HG03045 (cell line): ENCODE data around the gene DGKI.

Source experiments
- ATAC-seq: cut with Tn5 transposase; IDR thresholded peaks from one replicate; pipeline ENCODE4 v1.9.1; 2021; ENCODE audit warnings: mild to moderate bottlenecking, moderate library complexity; ENCODE audit not compliant: unreplicated experiment

Gene DGKI

DNA sequence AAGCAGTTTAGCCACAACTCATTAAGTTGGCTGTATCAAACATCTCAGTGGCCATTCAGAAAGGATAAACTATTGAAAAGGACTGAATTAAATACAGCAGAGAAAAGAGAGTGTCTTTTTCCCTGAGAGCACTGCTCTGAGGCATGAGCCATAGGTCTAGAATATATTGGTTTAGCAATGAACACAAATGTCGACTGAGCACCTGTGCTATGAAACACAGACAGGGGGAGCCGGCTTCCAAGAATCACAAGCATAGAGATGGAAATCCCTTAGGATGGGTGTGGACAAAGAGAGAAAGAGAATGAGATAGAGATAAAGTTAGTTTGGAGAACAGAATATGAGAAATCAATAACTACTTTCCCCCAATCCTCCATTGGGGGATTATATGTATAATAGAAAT is 54.8 kb downstream of the DGKI start:
- ATAC-seq, result no peak

DNA sequence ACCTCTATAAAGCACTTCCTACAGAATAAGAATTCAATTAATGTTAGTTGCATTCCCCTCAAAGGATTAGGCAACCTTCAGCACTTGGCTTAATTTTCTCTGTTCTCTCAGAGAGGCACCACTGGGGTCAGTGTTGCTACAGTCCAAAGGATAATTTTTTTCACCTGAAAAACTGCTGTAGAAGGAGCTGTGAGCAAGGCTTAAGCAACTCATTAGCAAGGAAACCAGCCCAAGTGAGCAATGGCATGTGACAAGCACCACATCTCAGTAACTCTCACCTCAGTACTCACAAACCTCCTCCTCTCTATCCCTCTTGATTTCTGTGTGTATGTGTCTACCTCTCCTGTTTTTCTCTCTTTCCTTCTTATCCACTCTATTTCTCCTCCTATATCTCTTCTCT is 55.9 kb downstream of the DGKI start:
- no peak for ATAC-seq

DNA sequence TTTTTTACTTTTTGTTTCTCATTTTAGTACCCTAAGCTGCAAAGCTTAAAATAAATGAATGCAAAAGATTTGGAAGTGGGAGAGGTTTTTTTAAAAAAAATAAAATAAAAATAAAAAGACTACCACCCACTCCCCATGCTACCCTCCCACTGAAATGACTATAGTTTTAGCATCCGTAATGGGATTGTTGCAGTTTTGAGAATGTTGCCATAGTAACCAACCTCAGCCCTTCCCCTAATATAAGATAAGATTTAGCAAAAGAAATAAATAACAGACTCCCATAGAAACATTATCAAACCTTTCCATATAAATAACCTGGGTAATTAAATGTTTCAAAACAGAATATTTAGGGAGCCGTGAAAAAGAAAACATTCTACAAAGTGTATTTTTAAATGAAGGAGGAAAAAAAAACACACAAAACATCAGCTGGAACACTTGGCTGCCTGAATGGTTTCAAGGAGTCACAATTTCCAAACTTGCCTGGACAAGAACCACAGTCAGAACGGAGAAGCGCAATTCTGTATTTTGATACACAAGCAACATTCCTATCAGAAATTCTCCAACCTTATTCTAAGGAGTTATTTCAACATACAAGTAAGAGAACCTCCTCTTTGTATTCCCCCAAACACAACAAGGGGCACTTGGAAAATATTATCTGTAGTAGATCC is 57.4 kb downstream of the DGKI start:
- no peak for ATAC-seq

DNA sequence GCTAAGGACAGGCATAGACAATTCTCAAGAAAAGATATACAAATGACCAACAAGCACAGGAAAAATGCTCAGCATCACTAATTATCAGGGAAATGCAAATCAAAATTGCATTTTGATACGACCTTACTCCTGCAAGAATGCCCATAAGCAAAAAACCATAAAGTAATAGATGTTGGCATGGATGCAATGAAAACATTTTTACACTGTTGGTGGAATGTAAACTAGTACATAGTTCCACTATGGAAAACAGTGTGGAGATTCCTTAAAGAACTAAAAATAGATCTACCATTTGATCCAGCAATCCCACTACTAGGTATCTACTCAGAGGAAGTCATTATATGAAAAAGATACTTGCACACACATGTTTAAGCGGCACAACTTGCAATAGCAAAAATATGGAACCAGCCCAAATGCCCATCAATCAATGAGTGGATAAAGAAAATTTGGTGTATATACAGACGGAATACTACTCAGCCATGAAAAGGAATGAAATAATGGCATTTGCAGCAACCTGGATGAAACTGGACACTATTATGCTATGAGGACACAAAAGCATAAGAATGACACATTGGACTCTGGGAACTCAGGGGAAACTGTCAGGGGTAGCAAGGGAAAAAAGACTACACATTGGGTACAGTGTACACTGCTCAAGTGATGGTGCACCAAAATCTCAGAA is 59.3 kb downstream of the DGKI start:
- no peak for ATAC-seq

DNA sequence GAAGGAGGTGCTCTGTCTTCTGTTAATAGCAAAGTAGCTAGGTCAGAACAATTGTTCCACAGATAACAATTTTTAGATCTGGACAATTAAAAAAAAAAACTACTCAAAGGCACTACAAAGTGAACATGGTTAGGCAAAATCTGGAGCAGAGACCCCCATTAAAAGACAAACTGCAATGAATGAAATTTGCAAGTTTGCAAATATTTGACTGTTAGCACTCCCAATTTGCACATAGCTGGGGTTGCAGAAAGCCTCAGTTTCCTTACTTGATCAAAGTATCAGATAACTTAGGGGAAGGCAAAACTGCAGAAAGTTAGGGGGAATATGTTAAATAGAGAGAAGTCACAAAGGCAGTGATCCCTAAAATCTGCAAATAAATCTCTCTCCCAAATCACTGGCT is 68.3 kb downstream of the DGKI start:
- ATAC-seq, result no peak

DNA sequence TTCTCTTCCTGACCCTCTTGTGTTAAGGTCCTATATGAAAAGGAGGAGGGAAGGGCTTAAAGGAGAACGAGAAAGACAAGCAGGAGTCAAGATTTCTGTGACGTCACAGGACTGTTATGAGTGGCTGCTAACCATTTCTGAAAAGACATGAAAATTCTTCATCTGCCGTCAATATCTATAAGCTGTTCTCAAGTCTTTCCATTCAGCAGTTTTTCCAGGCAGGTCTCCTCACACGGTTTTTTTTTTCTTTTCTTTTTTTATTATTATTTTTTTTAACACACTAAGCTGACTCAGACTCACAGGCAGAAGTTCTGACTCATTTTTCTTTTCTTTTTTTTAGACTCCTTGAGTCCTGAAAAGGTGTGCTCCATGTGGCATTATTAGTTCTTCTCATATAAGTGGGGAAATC is 72.0 kb downstream of the DGKI start:
- no peak for ATAC-seq

DNA sequence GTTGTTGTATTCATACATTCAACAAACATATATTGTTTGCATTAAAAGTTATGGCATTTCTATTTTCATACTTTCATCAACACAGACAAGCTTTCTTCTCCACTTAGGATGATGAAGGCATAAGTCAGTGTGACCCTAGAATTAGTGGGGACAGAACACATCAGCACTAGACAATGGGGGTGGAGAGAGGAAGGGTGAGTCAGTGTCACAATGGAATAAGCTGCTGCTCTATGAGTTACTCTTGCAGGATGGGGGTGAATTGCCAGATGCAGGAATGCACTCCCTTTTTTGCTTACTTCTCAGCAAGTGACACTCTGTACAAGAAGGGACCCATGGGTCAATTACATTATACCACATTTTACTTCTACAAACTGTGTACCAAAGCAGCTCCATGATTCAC is 74.0 kb downstream of the DGKI start:
- ATAC-seq, result no peak

DNA sequence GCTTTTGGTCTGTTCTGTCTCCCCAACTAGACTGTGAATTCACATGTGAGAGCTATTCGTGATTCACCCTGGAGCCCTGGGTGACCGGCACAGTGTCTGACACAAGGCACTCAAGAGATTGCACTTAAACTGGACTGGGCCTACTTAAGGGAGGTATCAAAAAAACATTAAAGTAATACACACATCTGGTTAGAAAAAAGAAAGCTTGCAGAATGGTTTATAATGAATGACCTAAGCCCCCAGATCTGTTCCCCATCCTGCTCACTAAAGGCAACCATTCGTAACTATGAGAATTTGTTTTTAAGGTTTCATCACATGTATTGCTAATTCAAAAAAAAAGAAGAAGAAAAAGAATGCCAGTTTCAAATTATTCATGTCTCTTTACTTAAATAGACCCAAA is 74.5 kb downstream of the DGKI start:
- ATAC-seq, result no peak

DNA sequence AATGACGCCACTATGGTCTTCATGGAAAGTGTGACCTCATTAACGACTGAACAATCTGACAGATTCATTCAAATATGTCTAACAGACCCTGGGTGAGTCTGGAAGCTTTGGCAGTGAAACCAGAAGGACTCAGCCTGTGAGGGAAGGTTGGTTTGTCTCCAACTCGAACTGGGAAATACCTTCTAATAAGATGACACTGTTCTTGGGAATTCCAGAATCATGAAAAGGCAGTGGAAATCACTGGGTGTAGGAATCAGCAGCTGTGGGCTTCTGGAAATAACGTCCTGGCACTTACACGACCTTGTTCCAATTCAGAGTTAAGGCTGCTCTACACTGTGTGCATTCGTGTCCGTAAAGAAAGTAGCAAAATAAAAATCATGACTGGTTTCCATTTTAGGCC is 75.1 kb downstream of the DGKI start:
- no peak for ATAC-seq

DNA sequence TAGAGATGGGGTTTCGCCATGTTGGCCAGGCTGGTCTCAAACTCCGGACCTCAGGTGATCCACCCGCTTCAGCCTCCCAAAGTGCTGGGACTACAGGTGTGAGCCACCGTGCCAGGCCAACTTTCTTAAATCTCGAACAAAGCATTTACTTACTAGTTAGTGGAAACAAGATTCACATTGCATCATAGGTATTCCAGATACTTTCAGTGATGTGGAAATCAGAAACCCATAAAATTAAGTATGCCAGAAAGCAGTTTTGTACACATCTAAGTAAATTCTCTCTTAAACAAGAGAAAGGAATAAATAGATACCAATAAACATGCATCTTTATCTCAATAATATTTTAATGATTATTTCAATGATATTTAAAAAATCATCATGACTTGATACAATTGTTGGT is 75.5 kb downstream of the DGKI start:
- no peak for ATAC-seq

DNA sequence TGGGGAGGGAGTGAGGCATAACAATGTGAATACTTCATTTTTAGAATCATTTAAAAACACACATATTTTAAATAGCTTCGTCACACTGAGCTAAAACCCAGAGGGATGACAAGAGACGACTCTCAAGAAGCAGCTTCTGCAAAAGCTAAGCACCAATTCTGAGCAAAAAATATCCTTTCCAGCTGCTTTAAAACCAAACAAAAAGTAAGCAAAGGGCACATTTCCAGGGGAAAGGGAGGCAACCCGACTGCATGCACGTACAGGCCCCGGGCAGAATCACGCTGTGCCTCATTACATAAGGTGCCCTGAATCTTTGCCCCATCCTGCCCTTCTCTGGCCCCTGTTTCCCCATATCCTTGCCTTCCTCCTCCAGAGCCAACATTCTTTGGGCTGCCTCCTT is 78.4 kb downstream of the DGKI start:
- no peak for ATAC-seq

DNA sequence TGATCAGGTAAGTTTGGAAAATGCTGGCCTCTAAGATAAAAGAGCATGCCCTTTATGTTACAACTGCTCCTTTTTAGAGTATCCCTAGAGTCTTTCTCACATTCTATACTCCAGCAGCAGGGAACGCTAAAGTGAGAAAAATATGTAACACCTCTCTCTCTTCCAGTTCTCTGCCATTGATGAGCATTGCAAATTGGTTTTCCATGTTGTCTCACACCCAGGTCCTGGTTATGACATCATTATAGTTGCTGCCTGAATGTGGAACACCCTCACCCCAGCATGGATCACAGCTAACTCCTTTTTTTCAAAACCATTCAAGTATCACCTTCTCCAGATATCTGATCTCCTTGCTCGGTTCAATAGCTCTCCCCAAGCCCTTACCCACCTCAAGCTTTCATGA is 84.4 kb downstream of the DGKI start:
- no peak for ATAC-seq

DNA sequence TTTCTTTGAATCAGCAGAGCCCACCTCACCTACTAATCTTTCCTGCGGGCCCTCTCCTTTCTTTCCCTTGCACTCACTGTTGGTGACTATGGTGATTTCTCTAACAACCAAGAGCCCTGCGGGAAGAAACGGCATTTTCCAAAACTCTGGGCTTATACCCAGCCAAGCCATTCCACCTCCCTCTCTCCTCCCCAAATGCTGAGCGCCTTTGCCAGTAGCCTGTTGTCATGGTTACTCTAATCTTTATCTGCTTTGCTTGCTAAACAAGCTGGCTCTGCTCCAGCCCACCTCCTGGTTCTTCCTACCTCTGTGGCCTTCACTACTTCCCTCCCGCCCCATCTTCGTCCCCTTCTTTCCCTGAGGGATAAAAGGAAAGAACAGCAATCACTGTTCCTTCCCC is 86.7 kb downstream of the DGKI start:
- ATAC-seq, result no peak

DNA sequence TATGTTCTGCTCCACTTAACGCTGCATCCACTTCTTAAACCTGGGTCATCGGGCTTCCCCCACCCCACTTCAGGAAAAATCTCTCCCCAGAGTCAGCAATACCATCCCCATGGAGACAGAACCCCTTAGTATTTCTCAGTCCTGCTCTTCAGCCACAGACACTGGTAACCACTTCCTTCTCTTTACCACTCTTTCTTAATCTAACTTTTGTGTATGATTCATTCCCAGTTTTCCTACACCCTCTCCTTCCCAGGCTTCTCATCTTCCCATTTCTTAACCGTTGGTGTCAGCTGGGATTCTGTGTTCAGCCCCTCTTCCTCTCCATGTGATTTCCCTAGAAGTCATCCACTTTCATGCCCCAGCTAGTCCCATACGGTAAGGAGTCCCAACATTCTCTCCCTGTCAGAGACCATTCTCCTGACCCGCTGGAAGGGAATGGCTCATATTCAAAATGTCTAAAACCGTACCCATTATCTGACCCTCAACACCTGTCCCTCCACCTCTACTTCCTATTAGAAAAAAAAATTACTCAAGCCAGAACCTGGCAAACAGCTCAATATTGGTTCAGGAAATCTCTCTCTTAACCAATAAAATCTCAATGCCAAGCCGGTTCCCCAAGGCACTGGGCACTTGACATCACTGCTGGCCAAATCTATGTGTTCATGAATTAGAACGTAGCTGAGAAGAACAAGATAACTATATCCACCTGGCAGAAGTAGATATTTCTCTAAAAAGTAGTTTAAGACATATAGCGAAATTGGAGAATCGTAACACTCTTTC is 89.4 kb downstream of the DGKI start:
- ATAC-seq, result no peak

DNA sequence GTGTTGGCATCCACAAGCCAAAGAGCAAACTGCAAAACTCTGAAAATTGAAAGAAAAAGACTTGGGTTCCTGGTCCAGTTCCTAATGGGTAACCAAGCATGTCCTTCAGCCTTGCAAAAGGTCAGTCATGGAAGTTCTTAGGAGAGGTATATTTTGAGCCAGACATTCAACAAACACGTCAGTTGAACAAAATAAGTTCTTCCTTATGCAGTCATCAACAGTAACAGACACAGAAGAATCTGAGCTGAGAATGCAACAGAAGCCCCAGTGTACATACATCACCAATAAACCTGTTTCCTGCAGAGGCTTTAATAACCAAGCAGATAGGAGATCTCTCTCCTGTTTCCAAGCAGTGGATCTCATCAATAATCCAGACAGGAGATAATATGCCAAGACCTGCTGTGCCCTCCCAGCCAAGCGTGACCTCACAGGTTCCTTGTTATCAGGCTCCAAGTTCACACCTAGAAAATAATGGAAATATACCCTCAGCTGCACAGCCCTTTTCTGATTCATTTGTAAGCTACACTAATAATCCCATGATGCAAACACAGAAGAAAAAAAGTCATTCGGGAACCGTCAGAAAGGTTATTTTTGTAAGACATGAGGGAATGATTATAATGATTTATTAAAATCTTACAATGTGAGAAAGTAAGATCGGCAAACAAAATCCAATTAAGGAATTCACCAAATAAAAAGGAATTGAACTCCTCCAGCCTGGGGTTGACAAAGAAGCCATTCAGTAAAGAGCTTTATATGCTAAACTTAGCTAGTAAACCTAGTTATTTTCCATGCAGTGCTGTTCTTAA is 90.7 kb downstream of the DGKI start:
- ATAC-seq, result no peak

DNA sequence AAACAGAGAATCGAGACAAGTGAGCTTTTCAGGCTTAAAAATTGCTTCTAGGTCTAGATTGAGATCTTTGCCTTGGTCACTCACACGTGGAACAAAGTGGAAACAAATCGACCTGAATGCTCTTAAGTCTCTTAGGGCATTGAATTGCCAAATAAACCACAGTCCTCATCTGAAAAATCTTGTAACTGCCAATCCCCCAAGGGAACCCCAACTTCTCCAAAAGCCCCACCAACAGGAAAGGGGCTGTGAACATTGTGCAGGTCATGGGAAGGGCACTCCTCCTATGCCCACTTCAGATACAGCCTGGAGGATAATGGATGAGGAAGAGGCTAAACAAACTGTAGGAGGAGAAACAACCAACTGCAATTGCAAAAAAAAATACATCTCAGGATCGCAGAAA is 91.3 kb downstream of the DGKI start:
- ATAC-seq, result no peak

DNA sequence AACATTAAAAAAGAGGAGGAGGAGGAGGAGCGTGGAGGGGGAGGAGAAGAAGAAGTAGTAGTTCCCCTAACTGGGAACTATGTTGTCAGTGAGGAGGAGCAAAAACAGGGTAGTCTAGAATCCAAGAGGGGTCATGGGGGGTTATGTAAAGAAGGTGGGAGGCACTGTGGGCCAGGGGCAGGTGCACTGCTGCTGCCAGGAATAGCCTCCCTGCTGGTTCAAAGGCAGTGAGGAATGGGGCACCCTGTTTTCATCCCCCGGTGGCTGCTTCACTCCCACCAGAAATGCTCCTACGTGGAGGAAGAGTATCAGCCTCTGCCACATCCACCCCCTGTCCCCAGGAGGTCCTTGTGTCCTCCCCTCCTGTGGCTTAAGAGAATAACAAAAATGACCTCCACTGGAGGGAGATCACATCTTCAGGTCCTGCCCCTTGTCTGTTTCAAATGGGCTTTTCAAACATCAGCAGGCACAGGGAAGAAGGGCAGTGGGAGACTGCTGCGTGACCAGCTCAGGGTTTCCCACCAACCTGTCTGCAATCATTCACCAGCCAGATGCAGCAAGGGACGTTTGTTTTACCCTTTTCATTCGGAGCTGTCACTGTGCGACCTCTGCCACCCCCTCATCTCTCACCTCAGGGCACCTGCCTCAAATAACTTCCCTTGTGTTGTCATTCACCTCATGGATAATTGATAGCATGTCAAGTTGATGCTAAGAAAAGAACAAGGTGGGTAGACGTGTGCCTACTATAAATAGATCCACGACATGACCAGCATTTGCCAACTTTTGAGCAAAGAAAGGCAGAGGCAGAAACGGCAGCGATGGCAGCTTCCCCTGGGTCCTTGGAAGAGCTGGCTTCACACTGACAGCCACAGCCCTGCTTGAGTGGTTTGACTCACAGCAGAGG is 92.6 kb downstream of the DGKI start:
- ATAC-seq, result no peak

DNA sequence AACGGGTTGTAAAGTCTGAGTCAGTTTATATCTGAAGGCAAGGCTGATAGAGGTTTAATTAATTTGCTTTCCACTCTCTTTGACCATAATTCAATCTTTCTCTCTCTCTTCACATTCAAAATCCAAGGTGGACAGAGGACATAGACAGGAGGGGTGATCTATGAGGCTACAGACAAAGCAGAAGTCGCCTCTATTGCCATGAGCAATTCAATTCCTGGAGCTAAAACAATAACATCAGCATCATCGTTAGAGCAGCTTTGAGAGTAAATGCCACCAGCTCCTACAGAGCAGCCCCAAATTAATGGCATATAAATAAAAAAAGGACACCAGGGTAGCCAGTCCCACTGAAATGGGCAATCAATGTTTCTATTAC is 93.2 kb downstream of the DGKI start:
- no peak for ATAC-seq

DNA sequence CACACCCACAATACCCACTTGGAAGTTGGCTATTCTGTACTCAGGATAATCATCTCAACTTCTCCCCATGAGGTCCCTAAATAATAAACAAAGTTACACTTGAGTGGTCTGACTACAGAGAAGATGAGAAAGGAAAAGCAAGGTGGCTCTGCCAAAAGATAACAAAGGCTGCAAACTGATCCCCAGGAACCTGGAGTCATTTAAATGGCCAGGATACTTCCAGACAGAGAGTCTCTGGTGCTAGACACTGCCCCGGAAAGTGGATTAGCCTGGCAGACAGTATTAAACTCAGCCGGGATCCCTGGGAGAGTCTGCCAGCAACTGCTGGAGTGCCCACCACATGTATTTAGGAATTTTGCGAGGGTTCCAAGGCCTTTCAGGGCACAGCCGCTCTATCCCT is 93.7 kb downstream of the DGKI start:
- no peak for ATAC-seq

DNA sequence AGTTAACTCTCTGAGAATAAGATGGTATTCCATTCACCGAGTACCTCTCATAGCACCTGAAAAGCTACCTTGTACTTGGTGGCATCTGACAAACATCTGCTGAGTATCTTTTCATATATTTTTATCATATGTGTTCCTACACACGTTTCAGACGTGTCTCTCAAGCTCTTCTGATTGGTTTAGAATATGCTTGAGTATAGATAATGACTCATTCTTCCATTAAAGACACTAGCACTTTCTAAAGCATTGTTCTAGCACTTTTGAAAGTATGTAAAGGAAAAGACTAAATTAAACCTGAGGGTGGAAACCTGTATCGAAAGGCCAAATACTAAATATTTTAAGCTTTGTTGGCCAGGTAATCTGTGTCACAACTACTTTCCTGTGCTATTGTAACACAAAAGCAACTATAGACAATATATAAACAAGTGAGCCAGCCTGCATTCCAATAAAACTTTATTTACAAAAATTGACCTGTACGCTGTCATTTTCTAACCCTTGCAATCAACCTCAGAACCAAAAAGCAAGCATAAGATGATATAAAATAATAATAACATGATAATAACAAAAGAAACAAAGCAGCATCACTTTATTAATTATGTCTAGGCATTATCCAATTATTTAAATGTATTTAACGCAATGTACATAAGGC is 95.3 kb downstream of the DGKI start:
- ATAC-seq, result no peak
